IMR-90 (cell line): ENCODE results near the gene GTPBP10. TPM values are rescaled to one million over a fixed set of nuclear protein-coding genes. Genes with fewer than 3 reads are reported as not detected.

Experiments
- ATAC-seq: fragments of 200-7000 bp; cut with Tn5 transposase; 2 replicates; pipeline ENCODE4 v1.9.1; 2020; ENCODE audit warnings: low read depth, mild to moderate bottlenecking, moderate library complexity
- BruUV-seq: library from RNA; stranded (reverse); fragments of 400-500 nt; replicated peaks from 2 replicates; lab custom pipeline; 2021; lab: Mats Ljungman, UMichigan
- CTCF ChIA-PET: fragments of 300-600 bp; formaldehyde crosslinking; extraction: SDS; loops from one replicate; lab custom pipeline; 2021; ENCODE audit warnings: antibody characterized with exemption; lab: Yijun Ruan, JAX
- POLR2A ChIA-PET: fragments of 300-600 bp; sonication (Branson Sonifier 250); formaldehyde crosslinking; loops from one replicate; lab custom pipeline; 2022; ENCODE audit warnings: antibody characterized with exemption; ENCODE audit not compliant: unreplicated experiment; lab: Charles Lee
- DNase-seq: peaks from one replicate; pipeline ENCODE4 v3.0.0; 2013
- H2AFZ ChIP-seq: replicated peaks from 2 replicates; pipeline ENCODE3; 2013; ENCODE audit warnings: low read length, mild to moderate bottlenecking; ENCODE audit not compliant: poor library complexity
- H2AK5ac ChIP-seq: 2 replicates; pipeline ENCODE4 v1.6.1; 2013; ENCODE audit warnings: low read depth, low read length, inconsistent platforms
- H2AK9ac ChIP-seq: replicated peaks from 2 replicates; pipeline ENCODE3; 2013; ENCODE audit warnings: mild to moderate bottlenecking, low read depth, low read length, moderate library complexity; ENCODE audit not compliant: poor library complexity
- H2BK120ac ChIP-seq: 2 replicates; pipeline ENCODE4 v1.6.1; 2013; ENCODE audit warnings: low read depth, low read length, inconsistent platforms
- H2BK15ac ChIP-seq: 3 replicates; pipeline ENCODE4 v1.6.1; 2013; ENCODE audit warnings: low read depth, low read length, inconsistent platforms
- H2BK20ac ChIP-seq: 2 replicates; pipeline ENCODE4 v1.6.1; 2013; ENCODE audit warnings: low read depth, mild to moderate bottlenecking, inconsistent platforms, low read length, moderate library complexity
- H2BK5ac ChIP-seq: 2 replicates; pipeline ENCODE4 v1.6.1; 2013; ENCODE audit warnings: mild to moderate bottlenecking, low read depth, low read length, inconsistent platforms; ENCODE audit not compliant: poor library complexity, severe bottlenecking
- H3K14ac ChIP-seq: replicated peaks from 2 replicates; pipeline ENCODE4 v1.6.1; 2013; ENCODE audit warnings: low read depth, low read length, inconsistent platforms
- H3K18ac ChIP-seq: 2 replicates; pipeline ENCODE4 v1.6.1; 2013; ENCODE audit warnings: low read depth, low read length, control low read depth
- H3K23ac ChIP-seq: 2 replicates; pipeline ENCODE4 v1.6.1; 2013; ENCODE audit warnings: low read depth, low read length, inconsistent platforms
- H3K27ac ChIP-seq: 2 replicates; pipeline ENCODE4 v1.5.1; 2013; ENCODE audit warnings: mild to moderate bottlenecking, control low read depth, low read length; ENCODE audit not compliant: insufficient read depth
- H3K27me3 ChIP-seq: 2 replicates; pipeline ENCODE4 v1.6.1; 2013; ENCODE audit warnings: low read length; ENCODE audit not compliant: control insufficient read depth, insufficient read depth
- H3K36me3 ChIP-seq: 2 replicates; pipeline ENCODE4 v1.6.1; 2013; ENCODE audit warnings: low read length, mixed read lengths; ENCODE audit not compliant: control insufficient read depth, insufficient read depth
- H3K4ac ChIP-seq: 2 replicates; pipeline ENCODE4 v1.6.1; 2013; ENCODE audit warnings: low read depth, low read length, inconsistent platforms
- H3K4me1 ChIP-seq: 2 replicates; pipeline ENCODE4 v1.6.1; 2013; ENCODE audit warnings: low read length, mixed read lengths; ENCODE audit not compliant: control insufficient read depth, insufficient read depth
- H3K4me2 ChIP-seq: 2 replicates; pipeline ENCODE4 v1.6.1; 2013; ENCODE audit warnings: low read depth, mild to moderate bottlenecking, control low read depth, low read length, moderate library complexity
- H3K4me3 ChIP-seq: 2 replicates; pipeline ENCODE4 v1.5.1; 2013; ENCODE audit warnings: low read depth, mild to moderate bottlenecking, control low read depth, low read length, moderate library complexity; ENCODE audit not compliant: insufficient read depth
- H3K56ac ChIP-seq: 2 replicates; pipeline ENCODE4 v1.6.1; 2013; ENCODE audit warnings: low read length, inconsistent platforms; ENCODE audit not compliant: insufficient read depth; ENCODE audit errors: extremely low read depth
- H3K79me1 ChIP-seq, 2 experiments: 2 replicates each; pipeline ENCODE4 v1.6.1; 2013; ENCODE audit warnings: low read length in 2 of 2, inconsistent platforms in 1 of 2, low read depth in 1 of 2
- H3K9ac ChIP-seq: 2 replicates; pipeline ENCODE4 v1.6.1; 2013; ENCODE audit warnings: low read depth, low read length, control low read depth
- H3K9me1 ChIP-seq: 2 replicates; pipeline ENCODE4 v1.6.1; 2013; ENCODE audit warnings: low read length, inconsistent platforms; ENCODE audit not compliant: insufficient read depth
- H3K9me3 ChIP-seq: 2 replicates; pipeline ENCODE4 v1.6.1; 2013; ENCODE audit warnings: low read length; ENCODE audit not compliant: control insufficient read depth, insufficient read depth
- H4K20me1 ChIP-seq: 2 replicates; pipeline ENCODE4 v1.6.1; 2013; ENCODE audit warnings: low read length, inconsistent platforms; ENCODE audit not compliant: insufficient read depth
- H4K5ac ChIP-seq: 2 replicates; pipeline ENCODE4 v1.6.1; 2013; ENCODE audit warnings: mild to moderate bottlenecking, low read depth, low read length, control low read depth
- H4K8ac ChIP-seq, 2 experiments: 2 replicates each; pipeline ENCODE4 v1.6.1; 2013; ENCODE audit warnings: low read depth in 2 of 2, low read length in 2 of 2, control low read depth in 1 of 2, inconsistent platforms in 1 of 2
- H4K91ac ChIP-seq: 2 replicates; pipeline ENCODE4 v1.6.1; 2013; ENCODE audit warnings: low read depth, low read length, inconsistent platforms; ENCODE audit not compliant: insufficient read depth
- CEBPB ChIP-seq: IDR thresholded peaks from 2 replicates; pipeline ENCODE4 v1.6.1; 2012; ENCODE audit warnings: low read depth, low read length, improper control_type of control experiment
- MXI1 ChIP-seq: IDR thresholded peaks from 2 replicates; pipeline ENCODE4 v1.6.1; 2012; ENCODE audit warnings: low read depth, mild to moderate bottlenecking, low read length, moderate library complexity, borderline replicate concordance
- WGBS, 2 experiments: methylation state at CpG; one replicate each; pipeline versions ENCODE4 v1.1.5 to v1.1.7; 2013; ENCODE audit warnings: missing lambda C conversion rate in 2 of 2; ENCODE audit not compliant: insufficient read length in 1 of 2; ENCODE audit errors: extremely low coverage in 2 of 2; 5-methylcytosine and 5-hydroxymethylcytosine counted together
- dilution Hi-C: fragments of 300-500 bp; cut with HindIII; formaldehyde crosslinking; loops from one replicate; pipeline ENCODE4 v1.14.3; 2018; ENCODE audit warnings: low sequenced_read_pairs; ENCODE audit not compliant: unreplicated experiment
- in situ Hi-C: fragments of 300-500 bp; cut with MboI; formaldehyde crosslinking; loops from 3 replicates; pipeline ENCODE4 v1.14.3; 2019; ENCODE audit warnings: low sequenced_read_pairs, inconsistent platforms, mixed read lengths
- intact Hi-C: fragments of 100-400 bp; cut with micrococcal nuclease; formaldehyde crosslinking; loops from 2 replicates; pipeline ENCODE4 v1.10.0; 2022
- polyA plus RNA-seq, 3 experiments: library from polyadenylated mRNA; depleted of rRNA; stranded (reverse); fragments of >200 nt; gene quantifications; 2 replicates each; pipeline ENCODE4 v1.2.3, GENCODE V29; 2012; ENCODE audit warnings: low replicate concordance in 1 of 3
- total RNA-seq: library from RNA; depleted of rRNA; stranded (reverse); fragments of >200 nt; gene quantifications from 2 replicates; pipeline ENCODE4 v1.2.3, GENCODE V29; 2012

GTPBP10 gene
- total and polyA plus RNA-seq, 2 of the 4 experiments (the other 2 are of a cell fraction): 11.5 to 12.8 TPM

- intact Hi-C loops: no loop called here
- no peak overlapping the region for H3K27ac ChIP-seq
- H2BK5ac ChIP-seq: no peak overlapping the region
- dilution Hi-C loops: no loop called here
- no peak overlapping the region for H2BK15ac ChIP-seq
- H3K14ac ChIP-seq: no peak overlapping the region
- H4K91ac ChIP-seq: no peak overlapping the region
- H4K8ac ChIP-seq: no peak overlapping the region
- no peaks in the 10 kb centered on the region for H3K27me3 ChIP-seq
- H3K4me1 ChIP-seq: no peaks in the 10 kb centered on the region
- no peak for DNase-seq
- H2AK5ac ChIP-seq: no peak overlapping the region
- H3K4ac ChIP-seq: no peak overlapping the region
- no peaks in the 10 kb centered on the region for H4K20me1 ChIP-seq
- BruUV-seq: no TSS peak
- H2BK120ac ChIP-seq: no peak overlapping the region
- in situ Hi-C loops: no loop called here
- no peak overlapping the region for H2AK9ac ChIP-seq
- POLR2A ChIA-PET: no interaction called here
- H3K23ac ChIP-seq: no peak overlapping the region
- WGBS, 2 experiments: no CpG with 5 or more reads among the region's 6 CpGs
- H2BK20ac ChIP-seq: no peak overlapping the region
- no peak overlapping the region for H3K4me2 ChIP-seq
- H3K36me3 ChIP-seq: no peaks in the 10 kb centered on the region
- no peak overlapping the region for H3K9ac ChIP-seq
- H3K4me3 ChIP-seq: no peak overlapping the region
- no peaks in the 10 kb centered on the region for H3K9me3 ChIP-seq
- no peaks in the 10 kb centered on the region for H3K9me1 ChIP-seq
- H3K18ac ChIP-seq: no peak overlapping the region
- no peak overlapping the region for H2AFZ ChIP-seq
- H3K56ac ChIP-seq: no peak overlapping the region
- no peak for TF ChIP-seq CEBPB
- TF ChIP-seq MXI1: no peak
- CTCF ChIA-PET: no interaction called here
- ATAC-seq: no peak
- H3K79me1 ChIP-seq: peaks cover 0 to 5% of the 10 kb centered on the region in 2 experiments; a peak in 1 of 4 replicates
- H4K5ac ChIP-seq: no peak overlapping the region
Measured at GRCh38 chr7:90421651-90422050, 75.1 kb downstream of the GTPBP10 start.
